WERI-Rb-1 (cell line): ENCODE data around the gene LPP.

Source experiments
- DNase-seq: peaks from one replicate; pipeline ENCODE4 v3.0.0-alpha.2; 2020
- H3K27ac ChIP-seq: fragments of 250-450 bp; sonication (Bioruptor Pico); 2 replicates; pipeline ENCODE4 v1.5.1; 2020; ENCODE audit warnings: mild to moderate bottlenecking, moderate library complexity
- H3K27me3 ChIP-seq: fragments of 250-450 bp; sonication (Bioruptor Pico); 2 replicates; pipeline ENCODE4 v1.5.1; 2021; ENCODE audit warnings: mild to moderate bottlenecking, low read depth, moderate library complexity; ENCODE audit not compliant: insufficient read depth, severe bottlenecking
- H3K36me3 ChIP-seq: fragments of 250-450 bp; sonication (Bioruptor Pico); 2 replicates; pipeline ENCODE4 v1.5.1; 2020; ENCODE audit warnings: mild to moderate bottlenecking, moderate library complexity
- H3K4me3 ChIP-seq: 2 replicates; pipeline ENCODE4 v1.5.1; 2011; ENCODE audit warnings: low read depth, mild to moderate bottlenecking, control low read depth, low read length
- H3K9me3 ChIP-seq: fragments of 250-450 bp; sonication (Bioruptor Pico); 2 replicates; pipeline ENCODE4 v1.5.1; 2021; ENCODE audit warnings: mild to moderate bottlenecking, moderate library complexity; ENCODE audit not compliant: severe bottlenecking
- TF ChIP-seq, protein P1 (sequence below): IDR thresholded peaks from 2 replicates; pipeline ENCODE4 v1.5.1; 2011; ENCODE audit warnings: low read depth, mild to moderate bottlenecking, control low read depth, inconsistent platforms, low read length

The LPP gene

DNA sequence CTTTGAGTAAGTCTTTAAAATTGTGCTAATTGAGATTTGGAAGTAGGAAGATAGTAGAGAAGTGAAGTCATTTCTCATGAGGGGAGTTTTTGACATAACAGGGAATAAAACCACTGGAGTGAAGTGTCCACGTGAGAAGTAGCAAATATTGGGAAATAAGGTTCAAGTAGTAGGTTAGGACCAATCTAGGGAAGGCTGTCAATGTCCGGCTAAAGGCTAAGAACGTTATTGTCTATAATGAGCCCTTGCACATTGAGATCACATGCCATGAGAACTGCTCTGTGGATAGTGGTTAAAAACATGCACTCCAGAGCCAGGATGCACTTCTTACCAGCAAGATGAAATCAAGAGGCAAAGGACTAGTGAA is 557.9 kb downstream of the LPP start:
- H3K9me3 ChIP-seq, result no peaks in the 10 kb centered on the region
- no peaks in the 10 kb centered on the region for H3K36me3 ChIP-seq
- H3K27ac ChIP-seq, result no peak overlapping the region
- no peak for DNase-seq
- TF ChIP-seq, protein P1, sequence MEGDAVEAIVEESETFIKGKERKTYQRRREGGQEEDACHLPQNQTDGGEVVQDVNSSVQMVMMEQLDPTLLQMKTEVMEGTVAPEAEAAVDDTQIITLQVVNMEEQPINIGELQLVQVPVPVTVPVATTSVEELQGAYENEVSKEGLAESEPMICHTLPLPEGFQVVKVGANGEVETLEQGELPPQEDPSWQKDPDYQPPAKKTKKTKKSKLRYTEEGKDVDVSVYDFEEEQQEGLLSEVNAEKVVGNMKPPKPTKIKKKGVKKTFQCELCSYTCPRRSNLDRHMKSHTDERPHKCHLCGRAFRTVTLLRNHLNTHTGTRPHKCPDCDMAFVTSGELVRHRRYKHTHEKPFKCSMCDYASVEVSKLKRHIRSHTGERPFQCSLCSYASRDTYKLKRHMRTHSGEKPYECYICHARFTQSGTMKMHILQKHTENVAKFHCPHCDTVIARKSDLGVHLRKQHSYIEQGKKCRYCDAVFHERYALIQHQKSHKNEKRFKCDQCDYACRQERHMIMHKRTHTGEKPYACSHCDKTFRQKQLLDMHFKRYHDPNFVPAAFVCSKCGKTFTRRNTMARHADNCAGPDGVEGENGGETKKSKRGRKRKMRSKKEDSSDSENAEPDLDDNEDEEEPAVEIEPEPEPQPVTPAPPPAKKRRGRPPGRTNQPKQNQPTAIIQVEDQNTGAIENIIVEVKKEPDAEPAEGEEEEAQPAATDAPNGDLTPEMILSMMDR, result no peak
- H3K27me3 ChIP-seq, result no peaks in the 10 kb centered on the region
- H3K4me3 ChIP-seq, result no peak overlapping the region

GRCh38 chr3:188712248-188712924 is 558.4 kb downstream of the LPP start:
- Histone ChIP-seq H3K4me3 (no peak overlapping the region), H3K36me3 (no peaks in the 10 kb centered on the region), H3K27ac (no peak overlapping the region), H3K9me3 (no peaks in the 10 kb centered on the region), H3K27me3 (no peaks in the 10 kb centered on the region)
- no peak for DNase-seq
- TF ChIP-seq, protein P1, result no peak

DNA sequence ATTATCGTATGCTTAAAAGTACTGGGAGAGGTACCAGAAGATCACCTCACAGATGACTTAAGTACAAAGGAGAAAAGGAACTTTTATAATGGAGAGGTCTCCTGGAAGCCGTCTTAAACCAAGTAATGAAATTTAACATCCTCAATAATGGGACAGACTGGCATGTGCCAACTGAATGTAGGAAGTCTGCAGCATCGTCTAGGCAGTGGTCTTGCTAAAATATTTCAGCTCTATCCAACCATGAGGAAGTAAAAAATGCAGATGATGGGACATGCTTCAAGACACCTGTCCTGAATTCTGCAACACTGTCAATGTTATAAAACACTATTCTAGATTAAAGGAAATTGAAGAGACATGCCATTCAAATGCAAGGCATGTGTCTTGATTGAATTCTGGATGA is 559.0 kb downstream of the LPP start:
- DNase-seq, result no peak
- Histone ChIP-seq H3K36me3 (no peaks in the 10 kb centered on the region), H3K4me3 (no peak overlapping the region), H3K27ac (no peak overlapping the region), H3K27me3 (no peaks in the 10 kb centered on the region), H3K9me3 (no peaks in the 10 kb centered on the region)
- TF ChIP-seq, protein P1, result no peak

DNA sequence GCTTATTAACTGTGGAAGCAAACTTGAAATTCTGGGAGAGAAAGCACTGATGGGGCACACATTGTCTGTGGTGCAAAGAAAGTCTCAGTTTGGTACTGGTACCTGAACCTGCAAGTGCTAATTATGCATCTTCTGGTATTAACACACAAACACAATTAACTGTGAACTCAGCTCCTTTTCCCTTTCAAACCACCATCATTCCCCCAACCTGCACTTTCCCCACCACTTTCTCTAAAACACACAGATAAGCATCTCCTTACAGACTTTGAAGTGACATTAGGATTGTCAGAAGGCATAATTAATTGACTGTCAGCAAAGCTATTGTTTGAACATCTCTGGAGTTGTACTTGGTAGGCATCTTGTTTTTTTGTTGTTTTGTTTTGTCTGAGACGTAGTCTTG is 565.6 kb downstream of the LPP start:
- no peaks in the 10 kb centered on the region for H3K27me3 ChIP-seq
- no peaks in the 10 kb centered on the region for H3K36me3 ChIP-seq
- no peak overlapping the region for H3K27ac ChIP-seq
- no peak overlapping the region for H3K4me3 ChIP-seq
- TF ChIP-seq, protein P1, result no peak
- DNase-seq, result no peak
- H3K9me3 ChIP-seq, result no peaks in the 10 kb centered on the region

DNA sequence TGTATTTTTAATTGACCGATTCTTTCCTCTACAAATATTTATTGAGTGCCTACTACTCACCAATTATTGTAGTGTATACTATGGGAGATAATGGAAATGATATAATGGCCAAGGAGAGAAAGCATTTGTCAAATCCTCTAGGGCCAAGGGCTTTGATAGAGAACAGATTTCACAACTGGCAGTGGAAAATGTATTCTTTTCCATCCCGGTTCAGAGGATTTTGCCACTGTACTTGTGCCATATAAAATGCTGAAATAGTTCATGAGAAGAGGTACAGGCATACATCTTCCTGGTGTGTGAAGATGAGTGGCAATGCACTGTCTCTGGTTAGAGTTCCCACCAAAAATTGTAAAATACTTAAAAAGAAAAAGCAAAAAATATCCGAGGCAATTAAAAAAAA is 566.3 kb downstream of the LPP start:
- Histone ChIP-seq H3K9me3 (no peaks in the 10 kb centered on the region), H3K27me3 (no peaks in the 10 kb centered on the region), H3K27ac (no peak overlapping the region), H3K36me3 (no peaks in the 10 kb centered on the region), H3K4me3 (no peak overlapping the region)
- DNase-seq, result no peak
- TF ChIP-seq, protein P1, result no peak

GRCh38 chr3:188720636-188721035 is 566.7 kb downstream of the LPP start:
- H3K36me3 ChIP-seq, result no peaks in the 10 kb centered on the region
- TF ChIP-seq, protein P1, result no peak
- no peaks in the 10 kb centered on the region for H3K9me3 ChIP-seq
- H3K27ac ChIP-seq, result no peak overlapping the region
- DNase-seq, result no peak
- no peaks in the 10 kb centered on the region for H3K27me3 ChIP-seq
- H3K4me3 ChIP-seq, result no peak overlapping the region
